ENCODE results near the gene CCDC120. TPM values are rescaled to one million over a fixed set of nuclear protein-coding genes. Genes with fewer than 3 reads are reported as not detected.
A peak's percentile ranks its signal among the peaks of the same experiment; 100 is the strongest.

Gene CCDC120, protein sequence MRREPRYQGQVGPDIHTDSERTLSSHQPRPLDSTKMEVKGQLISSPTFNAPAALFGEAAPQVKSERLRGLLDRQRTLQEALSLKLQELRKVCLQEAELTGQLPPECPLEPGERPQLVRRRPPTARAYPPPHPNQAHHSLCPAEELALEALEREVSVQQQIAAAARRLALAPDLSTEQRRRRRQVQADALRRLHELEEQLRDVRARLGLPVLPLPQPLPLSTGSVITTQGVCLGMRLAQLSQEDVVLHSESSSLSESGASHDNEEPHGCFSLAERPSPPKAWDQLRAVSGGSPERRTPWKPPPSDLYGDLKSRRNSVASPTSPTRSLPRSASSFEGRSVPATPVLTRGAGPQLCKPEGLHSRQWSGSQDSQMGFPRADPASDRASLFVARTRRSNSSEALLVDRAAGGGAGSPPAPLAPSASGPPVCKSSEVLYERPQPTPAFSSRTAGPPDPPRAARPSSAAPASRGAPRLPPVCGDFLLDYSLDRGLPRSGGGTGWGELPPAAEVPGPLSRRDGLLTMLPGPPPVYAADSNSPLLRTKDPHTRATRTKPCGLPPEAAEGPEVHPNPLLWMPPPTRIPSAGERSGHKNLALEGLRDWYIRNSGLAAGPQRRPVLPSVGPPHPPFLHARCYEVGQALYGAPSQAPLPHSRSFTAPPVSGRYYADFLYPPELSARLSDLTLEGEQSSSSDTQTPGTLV
- total RNA-seq = 10 to 100 TPM; 11.7 to 40.3 (median 22.6) TPM

- 31 to 33% methylated on average over 3 to 4 of the region's 5 CpGs for WGBS, 2 donors
- peaks cover 0 to 20% (median 0%) of the 10 kb centered on the region in 3 donors for H3K4me1 ChIP-seq
- H3K9me3 ChIP-seq = no peaks in the 10 kb centered on the region
- no peaks in the 10 kb centered on the region for H3K27me3 ChIP-seq
- intact Hi-C loops (cut with DNase I) = no loop called here
- DNase-seq = no peak
- H3K27ac ChIP-seq = peak within 1 kb of the TSS; percentile 87 to 91 (median 88)
- peaks cover 0 to 24% (median 0%) of the 10 kb centered on the region in 3 donors for H3K36me3 ChIP-seq
- peak within 1 kb of the TSS; percentile 44 to 65 (median 54) for H3K4me3 ChIP-seq
- TF ChIP-seq POLR2A (IDR thresholded peaks at IDR 0.05) (peak in 1 of 4 donors; percentile 47), CTCF (IDR thresholded peaks at IDR 0.05) (no peak)
These were observed at the start of gene CCDC120 for GRCh38 chrX:49058794-49059193. Gene CCDC120 (plus strand): TSS chrX:49058999. CDS start chrX:49062042, 3,043 bp downstream.

DNA sequence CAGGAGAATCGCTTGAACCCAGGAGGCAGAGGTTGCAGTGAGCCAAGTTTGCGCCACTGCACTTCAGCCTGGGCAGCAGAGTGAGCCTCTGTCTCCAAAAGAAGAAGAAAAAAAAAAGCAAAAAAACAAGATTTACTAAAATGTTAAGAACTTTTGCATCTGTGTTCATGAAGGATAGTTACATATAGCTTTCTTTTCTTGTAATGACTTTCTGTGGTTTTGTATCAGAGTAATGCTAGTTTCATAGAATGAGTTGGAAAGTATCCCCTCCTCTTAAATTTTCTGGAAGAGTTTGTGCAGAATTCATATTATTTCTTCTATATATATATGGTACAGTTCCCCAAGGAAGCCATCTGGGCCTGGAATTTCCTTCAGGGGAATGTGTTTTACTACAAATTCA lies 39.7 kb upstream of the CCDC120 start:
- Histone ChIP-seq H3K4me1 (no peaks in the 10 kb centered on the region), H3K9me3 (no peaks in the 10 kb centered on the region), H3K4me3 (no peak overlapping the region), H3K27ac (no peak overlapping the region), H3K36me3 (no peaks in the 10 kb centered on the region), H3K27me3 (no peaks in the 10 kb centered on the region)
- TF ChIP-seq CTCF (IDR thresholded peaks at IDR 0.05) (no peak), POLR2A (IDR thresholded peaks at IDR 0.05) (no peak)
- WGBS, 2 donors = 71% methylated on average over 2 of the region's 2 CpGs; no CpG with 5 or more reads in 1 of the 2 donors
- intact Hi-C loops (cut with DNase I) = no loop called here
- DNase-seq = no peak

GRCh38 chrX:49019599-49020249 lies 39.1 kb upstream of the CCDC120 start:
- TF ChIP-seq CTCF (IDR thresholded peaks at IDR 0.05) (no peak), POLR2A (IDR thresholded peaks at IDR 0.05) (no peak)
- Histone ChIP-seq H3K9me3 (no peaks in the 10 kb centered on the region), H3K4me1 (no peaks in the 10 kb centered on the region), H3K27me3 (no peaks in the 10 kb centered on the region), H3K4me3 (no peak overlapping the region), H3K36me3 (no peaks in the 10 kb centered on the region), H3K27ac (no peak overlapping the region)
- 81% methylated on average over 7 of the region's 7 CpGs for WGBS, 2 donors
- intact Hi-C loops (cut with DNase I) = no loop called here
- DNase-seq = no peak

DNA sequence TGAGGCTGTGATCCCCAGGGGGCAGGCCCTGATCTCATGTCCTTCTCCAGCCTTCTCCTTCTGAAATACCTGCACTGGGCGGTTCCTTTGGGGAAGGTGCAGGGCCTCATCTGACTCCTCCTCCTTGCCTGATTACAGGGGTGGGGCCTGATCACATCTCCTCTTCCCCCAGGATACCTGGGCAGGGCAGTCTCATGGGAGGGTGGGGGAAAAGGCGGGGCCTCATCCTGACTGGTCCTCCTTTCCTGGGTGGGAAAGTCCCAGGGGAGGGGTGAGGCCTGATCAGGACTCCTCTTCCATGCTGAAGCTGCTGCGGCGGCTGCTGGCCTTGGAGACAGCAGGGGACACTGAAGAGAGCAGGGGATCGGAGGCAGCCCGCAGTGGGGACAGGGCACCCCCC lies 28.9 kb upstream of the CCDC120 start:
- Histone ChIP-seq H3K27me3 (no peaks in the 10 kb centered on the region), H3K4me1 (peaks cover 0 to 9% (median 0%) of the 10 kb centered on the region in 3 donors), H3K4me3 (no peak overlapping the region), H3K9me3 (no peaks in the 10 kb centered on the region), H3K27ac (peak overlapping the region in 1 of 4 donors; percentile 9), H3K36me3 (peaks cover 7 to 68% (median 12%) of the 10 kb centered on the region in 3 donors)
- no peak for DNase-seq
- intact Hi-C loops (cut with DNase I) = no loop called here
- TF ChIP-seq CTCF (IDR thresholded peaks at IDR 0.05) (no peak), POLR2A (IDR thresholded peaks at IDR 0.05) (no peak)
- WGBS, 2 donors = 88% methylated on average over 1 of the region's 6 CpGs; no CpG with 5 or more reads in 1 of the 2 donors
